GM21786 (cell line): Measurements from ENCODE around the gene CORO1C.

Experiments used
- ATAC-seq: cut with Tn5 transposase; IDR thresholded peaks from one replicate; pipeline ENCODE4 v1.9.1; 2021; ENCODE audit not compliant: unreplicated experiment

The CORO1C gene

GRCh38 chr12:108653922-108654321 is 77.4 kb downstream of the CORO1C start:
- no peak for ATAC-seq

DNA sequence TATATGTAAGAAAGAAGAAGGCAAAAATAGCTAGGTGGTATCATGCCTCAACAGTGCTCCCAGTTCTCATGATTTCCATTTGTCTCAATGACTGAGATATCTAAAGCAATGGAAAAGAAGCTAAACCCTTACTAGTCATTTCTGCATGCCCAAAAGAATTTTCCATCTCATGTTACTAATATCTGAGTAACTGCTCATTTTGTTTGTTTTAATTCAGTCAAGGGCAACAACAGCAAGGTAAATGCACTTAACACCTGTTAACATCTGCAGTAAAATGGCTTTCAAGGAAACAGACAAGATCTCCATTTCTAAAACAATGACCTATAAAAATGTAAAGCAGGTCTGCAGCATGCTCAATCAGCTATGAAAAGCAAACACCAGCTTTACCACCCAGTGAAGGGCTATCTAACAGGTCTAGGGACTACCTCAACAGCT is 78.2 kb downstream of the CORO1C start:
- ATAC-seq: no peak

GRCh38 chr12:108650083-108650482 is 81.2 kb downstream of the CORO1C start:
- no peak for ATAC-seq

DNA sequence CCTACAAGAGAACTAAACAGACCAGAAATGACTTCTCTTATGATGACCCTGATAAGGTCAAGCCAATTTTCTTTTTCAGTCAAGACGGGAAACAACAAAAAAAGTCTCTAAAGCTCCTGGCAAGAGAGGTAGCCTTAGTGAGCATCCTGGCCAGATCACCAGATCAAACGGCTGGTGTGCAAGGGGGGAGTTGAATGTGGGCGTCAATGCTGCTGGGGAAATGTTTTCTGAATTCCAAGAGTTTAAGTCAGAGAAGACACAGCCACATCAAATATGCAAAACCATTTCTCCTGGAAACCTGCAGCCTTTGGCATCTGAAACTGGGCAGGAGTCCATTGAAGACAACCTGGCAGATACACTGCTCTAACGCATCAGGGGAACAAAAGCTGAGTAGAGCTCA is 81.6 kb downstream of the CORO1C start:
- no peak for ATAC-seq

GRCh38 chr12:108649126-108649525 is 82.2 kb downstream of the CORO1C start:
- no peak for ATAC-seq

GRCh38 chr12:108648371-108648770 is 82.9 kb downstream of the CORO1C start:
- no peak for ATAC-seq

GRCh38 chr12:108647585-108648287 is 83.6 kb downstream of the CORO1C start:
- ATAC-seq: no peak

GRCh38 chr12:108646600-108647579 is 84.4 kb downstream of the CORO1C start:
- ATAC-seq: no peak

GRCh38 chr12:108645686-108646599 is 85.4 kb downstream of the CORO1C start:
- no peak for ATAC-seq

DNA sequence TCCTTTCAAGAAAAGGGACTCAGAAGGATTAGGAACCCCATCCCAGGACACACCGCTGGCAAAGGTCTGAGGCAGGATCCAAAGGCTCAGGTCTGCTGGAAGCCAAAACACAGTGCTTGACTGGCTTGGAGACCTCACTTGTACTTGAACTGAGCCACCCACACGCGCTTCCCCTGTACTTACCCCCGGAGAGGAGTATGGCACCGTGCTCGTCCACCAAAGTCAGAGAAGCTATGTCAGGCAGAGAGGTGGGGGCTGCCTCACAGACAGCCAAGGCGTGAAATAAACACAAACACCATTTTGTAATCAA is 86.6 kb downstream of the CORO1C start:
- ATAC-seq: no peak

GRCh38 chr12:108643941-108644810 is 87.1 kb downstream of the CORO1C start:
- ATAC-seq: no peak

DNA sequence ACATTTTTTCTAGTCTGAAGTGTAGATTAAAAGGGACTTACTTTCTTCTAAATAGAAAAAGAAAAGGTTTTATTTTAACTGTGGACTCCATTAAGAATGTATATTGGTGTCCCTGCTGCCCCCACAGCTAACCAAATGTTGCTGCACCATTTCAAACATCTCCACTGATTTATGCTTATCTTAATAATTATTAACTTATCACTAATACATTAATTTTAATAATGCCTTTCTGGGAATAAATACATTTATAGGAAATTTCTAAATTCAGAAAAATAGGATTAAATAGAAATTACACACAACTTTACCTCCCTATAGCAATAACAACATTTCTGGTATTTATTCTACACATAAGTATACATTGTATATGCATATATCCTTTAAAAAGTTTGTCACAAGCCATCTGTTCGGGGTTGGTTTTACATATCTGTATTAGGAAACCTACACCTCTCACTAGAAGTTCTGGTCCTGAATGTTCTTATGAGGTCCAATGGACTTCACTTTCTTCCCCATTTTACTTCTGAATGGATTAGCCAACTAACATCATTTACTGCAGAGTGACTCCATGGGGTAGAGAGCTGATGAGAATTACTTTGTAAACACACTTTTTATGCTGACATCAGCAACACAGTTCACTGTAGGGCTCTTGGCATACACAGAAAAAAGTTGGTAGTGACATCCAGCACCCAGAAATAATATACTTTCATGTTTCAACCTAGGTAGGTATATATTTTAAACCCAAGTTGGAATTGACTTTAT is 88.2 kb downstream of the CORO1C start:
- no peak for ATAC-seq

DNA sequence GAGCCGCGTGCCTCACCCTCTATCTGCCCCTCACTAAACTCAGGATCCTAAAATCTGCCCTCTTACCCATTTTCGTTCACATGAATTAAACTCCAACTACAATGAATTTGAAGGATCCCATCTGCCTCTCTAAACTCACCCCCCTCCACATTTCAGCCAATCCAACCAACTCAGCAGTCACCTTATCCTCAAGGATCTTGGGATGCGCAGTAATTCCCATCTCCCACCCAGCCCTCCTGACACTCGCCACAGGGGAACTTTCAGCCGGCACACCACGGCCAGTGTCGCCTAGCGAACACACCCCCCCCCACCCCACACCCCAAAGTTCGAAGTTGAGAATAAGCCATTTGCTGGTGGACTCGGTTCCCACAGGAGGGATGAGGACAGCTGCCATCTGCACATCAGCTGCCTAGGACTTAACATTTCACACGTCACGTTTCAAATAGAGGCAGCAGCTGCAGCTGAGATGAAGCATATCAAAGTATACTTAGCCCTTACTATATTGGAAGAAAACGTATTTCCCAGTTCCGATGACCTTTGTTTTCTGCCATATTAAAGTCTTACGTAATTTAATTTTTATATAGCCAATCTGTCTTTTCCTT is 88.9 kb downstream of the CORO1C start:
- no peak for ATAC-seq

GRCh38 chr12:108641446-108642268 is 89.7 kb downstream of the CORO1C start:
- ATAC-seq: no peak

- ATAC-seq: no peak
Observed at GRCh38 chr12:108640802-108641445, 90.4 kb downstream of the CORO1C start.

- ATAC-seq: no peak
Observed at GRCh38 chr12:108638997-108639822, 92.1 kb downstream of the CORO1C start.
